Mesenchymal stem cell (in vitro differentiated cells and primary cell): ENCODE measurements around the gene FAM227B.

Source experiments
- DNase-seq: peaks from one replicate; pipeline ENCODE4 v3.0.0-alpha.2; 2013
- H2AFZ ChIP-seq: one replicate; pipeline ENCODE4 v1.6.1; 2013; ENCODE audit warnings: low read depth, mild to moderate bottlenecking, control low read depth, inconsistent platforms, low read length, moderate library complexity
- H2AK5ac ChIP-seq: 2 replicates; pipeline ENCODE4 v1.6.1; 2013; ENCODE audit warnings: low read length, moderate library complexity, mild to moderate bottlenecking, inconsistent platforms; ENCODE audit not compliant: severe bottlenecking
- H2BK120ac ChIP-seq: one replicate; pipeline ENCODE4 v1.6.1; 2013; ENCODE audit warnings: low read depth, mild to moderate bottlenecking, inconsistent platforms, low read length, moderate library complexity
- H2BK12ac ChIP-seq, 2 experiments: one replicate each; pipeline ENCODE4 v1.6.1; 2013; ENCODE audit warnings: inconsistent platforms in 2 of 2, low read length in 2 of 2, mild to moderate bottlenecking in 2 of 2, moderate library complexity in 2 of 2, control low read depth in 1 of 2
- H2BK15ac ChIP-seq: one replicate; pipeline ENCODE4 v1.6.1; 2013; ENCODE audit warnings: mild to moderate bottlenecking, low read depth, inconsistent platforms; ENCODE audit not compliant: poor library complexity, severe bottlenecking
- H2BK5ac ChIP-seq: 2 replicates; pipeline ENCODE4 v1.6.1; 2013; ENCODE audit warnings: low read depth, mild to moderate bottlenecking, low read length, control low read depth, inconsistent platforms; ENCODE audit not compliant: poor library complexity, severe bottlenecking
- H3K14ac ChIP-seq, 2 experiments: one replicate each; pipeline ENCODE4 v1.6.1; 2013; ENCODE audit warnings: inconsistent platforms in 2 of 2, low read length in 2 of 2, control low read depth in 1 of 2, mild to moderate bottlenecking in 1 of 2, moderate library complexity in 1 of 2
- H3K18ac ChIP-seq, 2 experiments: one replicate each; pipeline ENCODE4 v1.6.1; 2013; ENCODE audit warnings: inconsistent platforms in 2 of 2, low read length in 2 of 2, control low read depth in 1 of 2, low read depth in 1 of 2, mild to moderate bottlenecking in 1 of 2
- H3K23ac ChIP-seq, 2 experiments: one replicate each; pipeline ENCODE4 v1.6.1; 2013; ENCODE audit warnings: inconsistent platforms in 2 of 2, low read length in 2 of 2, mild to moderate bottlenecking in 2 of 2, moderate library complexity in 2 of 2, control low read depth in 1 of 2
- H3K27ac ChIP-seq: 2 replicates; pipeline ENCODE4 v1.5.1; 2013; ENCODE audit warnings: mild to moderate bottlenecking, moderate library complexity, low read length, control low read depth, inconsistent platforms; ENCODE audit not compliant: poor library complexity, severe bottlenecking
- H3K27me3 ChIP-seq, 2 experiments: 2 replicates each; pipeline versions ENCODE4 v1.6.1 to v1.7.0; 2013; ENCODE audit warnings: low read length in 2 of 2, mild to moderate bottlenecking in 2 of 2, moderate library complexity in 2 of 2, control low read depth in 1 of 2, inconsistent platforms in 1 of 2; ENCODE audit not compliant: control insufficient read depth in 1 of 2, insufficient read depth in 1 of 2
- H3K36me3 ChIP-seq, 2 experiments: 2 replicates each; pipeline versions ENCODE4 v1.6.1 to v1.7.0; 2013; ENCODE audit warnings: low read length in 2 of 2, control low read depth in 1 of 2, inconsistent platforms in 1 of 2, low read depth in 1 of 2, mild to moderate bottlenecking in 1 of 2; ENCODE audit not compliant: insufficient read depth in 2 of 2, control insufficient read depth in 1 of 2
- H3K4ac ChIP-seq, 2 experiments: one replicate each; pipeline ENCODE4 v1.6.1; 2013; ENCODE audit warnings: inconsistent platforms in 2 of 2, low read length in 2 of 2, mild to moderate bottlenecking in 2 of 2, moderate library complexity in 2 of 2, control low read depth in 1 of 2, low read depth in 1 of 2
- H3K4me1 ChIP-seq: 2 replicates; pipeline ENCODE4 v1.6.1; 2013; ENCODE audit warnings: low read depth, low read length, control low read depth; ENCODE audit not compliant: control insufficient read depth, insufficient read depth
- H3K4me2 ChIP-seq: 2 replicates; pipeline ENCODE4 v1.6.1; 2013; ENCODE audit warnings: low read length, mild to moderate bottlenecking, inconsistent platforms; ENCODE audit not compliant: poor library complexity, severe bottlenecking
- H3K4me3 ChIP-seq, 2 experiments: 2 replicates each; pipeline versions ENCODE4 v1.5.1 to v1.7.0; 2013; ENCODE audit warnings: low read length in 2 of 2, mild to moderate bottlenecking in 2 of 2, control low read depth in 1 of 2, low read depth in 1 of 2; ENCODE audit not compliant: insufficient read depth in 1 of 2
- H3K79me1 ChIP-seq: replicated peaks from 2 replicates; pipeline ENCODE4 v1.6.1; 2013; ENCODE audit warnings: mild to moderate bottlenecking, control low read depth, low read length, inconsistent platforms; ENCODE audit not compliant: poor library complexity, severe bottlenecking
- H3K9ac ChIP-seq: 2 replicates; pipeline ENCODE4 v1.7.0; 2013; ENCODE audit warnings: mild to moderate bottlenecking, low read length, moderate library complexity
- H3K9me3 ChIP-seq: 2 replicates; pipeline ENCODE4 v1.7.0; 2013; ENCODE audit warnings: mild to moderate bottlenecking, low read length; ENCODE audit not compliant: control insufficient read depth
- H4K8ac ChIP-seq: one replicate; pipeline ENCODE4 v1.6.1; 2013; ENCODE audit warnings: inconsistent platforms, mild to moderate bottlenecking, low read length, moderate library complexity
- H4K91ac ChIP-seq: one replicate; pipeline ENCODE4 v1.6.1; 2013; ENCODE audit warnings: mild to moderate bottlenecking, low read length, inconsistent platforms
- WGBS: methylation state at CpG from one replicate; pipeline ENCODE4 v1.1.7; 2013; ENCODE audit warnings: mixed read lengths; 5-methylcytosine and 5-hydroxymethylcytosine counted together

FAM227B gene

DNA sequence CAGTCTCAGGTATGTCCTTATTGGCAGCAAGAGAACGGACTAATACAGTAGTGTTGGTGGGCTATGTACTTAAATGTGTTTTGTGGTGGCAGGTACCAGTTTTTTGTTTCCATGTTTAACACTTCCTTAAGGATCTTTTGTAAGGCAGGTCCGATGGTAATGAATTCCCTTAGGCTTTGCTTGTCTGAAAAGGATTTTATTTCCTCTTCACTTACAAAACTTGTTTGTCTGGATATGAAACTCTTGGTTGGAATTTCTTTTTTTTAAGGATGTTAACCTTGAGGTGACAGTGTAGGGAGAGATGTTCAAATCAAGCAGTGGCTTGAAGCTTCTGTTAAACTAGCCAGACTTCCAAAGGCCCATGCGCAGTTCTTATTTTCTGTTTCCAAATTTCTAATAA, 319.8 kb downstream of the FAM227B start:
- no peak overlapping the region for H4K8ac ChIP-seq
- no peak overlapping the region for H2BK12ac ChIP-seq
- H3K9ac ChIP-seq, result no peak overlapping the region
- H2AK5ac ChIP-seq, result no peak overlapping the region
- H3K79me1 ChIP-seq, result peaks cover 12% of the 10 kb centered on the region
- H3K27me3 ChIP-seq, result no peaks in the 10 kb centered on the region
- H3K9me3 ChIP-seq, result peaks cover 3% of the 10 kb centered on the region
- H3K4me2 ChIP-seq, result no peak overlapping the region
- H3K14ac ChIP-seq, result no peak overlapping the region
- H2BK120ac ChIP-seq, result no peak overlapping the region
- H2BK15ac ChIP-seq, result no peak overlapping the region
- DNase-seq, result no peak
- no peak overlapping the region for H3K23ac ChIP-seq
- H3K4ac ChIP-seq, result no peak overlapping the region
- 100% methylated on average over 1 of the region's 3 CpGs for WGBS
- H3K36me3 ChIP-seq, result peaks cover 0 to 32% of the 10 kb centered on the region in 2 experiments
- H3K27ac ChIP-seq, result no peak overlapping the region
- no peaks in the 10 kb centered on the region for H3K4me1 ChIP-seq
- H4K91ac ChIP-seq, result no peak overlapping the region
- no peak overlapping the region for H3K18ac ChIP-seq
- no peak overlapping the region for H2BK5ac ChIP-seq
- no peak overlapping the region for H3K4me3 ChIP-seq
- H2AFZ ChIP-seq, result no peak overlapping the region

- Histone ChIP-seq H4K91ac (no peak overlapping the region), H3K4me3 (no peak overlapping the region), H3K27me3 (no peaks in the 10 kb centered on the region), H2BK120ac (no peak overlapping the region), H3K9me3 (peaks cover 3% of the 10 kb centered on the region), H2BK5ac (no peak overlapping the region), H3K36me3 (peaks cover 0 to 29% of the 10 kb centered on the region in 2 experiments), H2BK12ac (no peak overlapping the region), H3K18ac (no peak overlapping the region), H3K79me1 (peaks cover 14% of the 10 kb centered on the region), H3K9ac (no peak overlapping the region), H3K4me2 (no peak overlapping the region), H2BK15ac (no peak overlapping the region), H3K27ac (no peak overlapping the region), H3K14ac (no peak overlapping the region), H2AK5ac (no peak overlapping the region), H3K23ac (no peak overlapping the region), H4K8ac (no peak overlapping the region), H3K4me1 (no peaks in the 10 kb centered on the region), H2AFZ (no peak overlapping the region), H3K4ac (no peak overlapping the region)
- no peak for DNase-seq
- 95% methylated on average over 1 of the region's 1 CpG for WGBS
These were observed 323.0 kb downstream of the FAM227B start for GRCh38 chr15:49297584-49297983.

DNA sequence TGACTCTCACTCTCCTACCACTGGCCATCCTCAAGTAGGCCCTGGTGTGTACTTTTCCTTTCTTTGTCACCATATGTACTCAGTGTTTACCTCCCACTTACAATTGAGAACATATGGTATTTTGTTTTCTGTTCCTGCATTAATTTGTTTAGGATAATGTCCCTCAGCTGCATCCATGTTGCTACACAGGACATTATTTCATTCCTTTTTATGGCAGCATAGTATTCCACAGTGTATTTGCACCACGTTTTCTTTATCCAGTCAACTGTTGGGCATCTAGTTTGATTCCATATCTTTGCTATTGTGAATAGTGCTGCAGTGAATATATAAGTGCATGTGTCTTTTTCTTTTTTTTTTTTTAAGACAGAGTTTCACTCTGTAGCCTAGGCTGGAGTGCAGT, 324.4 kb downstream of the FAM227B start:
- no peak overlapping the region for H2BK12ac ChIP-seq
- WGBS, result 100% methylated on average over 1 of the region's 1 CpG
- H3K9ac ChIP-seq, result no peak overlapping the region
- H2BK15ac ChIP-seq, result no peak overlapping the region
- H3K18ac ChIP-seq, result no peak overlapping the region
- no peak overlapping the region for H2BK5ac ChIP-seq
- no peak overlapping the region for H2BK120ac ChIP-seq
- peaks cover 0 to 39% of the 10 kb centered on the region in 2 experiments for H3K36me3 ChIP-seq
- no peak overlapping the region for H3K4me3 ChIP-seq
- H2AFZ ChIP-seq, result no peak overlapping the region
- no peak overlapping the region for H3K14ac ChIP-seq
- no peak overlapping the region for H3K23ac ChIP-seq
- no peak overlapping the region for H3K4ac ChIP-seq
- peaks cover 3% of the 10 kb centered on the region for H3K9me3 ChIP-seq
- no peak overlapping the region for H2AK5ac ChIP-seq
- H3K27me3 ChIP-seq, result no peaks in the 10 kb centered on the region
- H3K27ac ChIP-seq, result no peak overlapping the region
- no peak overlapping the region for H4K8ac ChIP-seq
- H3K4me1 ChIP-seq, result no peaks in the 10 kb centered on the region
- DNase-seq, result no peak
- H3K4me2 ChIP-seq, result no peak overlapping the region
- peaks cover 13% of the 10 kb centered on the region for H3K79me1 ChIP-seq
- no peak overlapping the region for H4K91ac ChIP-seq

DNA sequence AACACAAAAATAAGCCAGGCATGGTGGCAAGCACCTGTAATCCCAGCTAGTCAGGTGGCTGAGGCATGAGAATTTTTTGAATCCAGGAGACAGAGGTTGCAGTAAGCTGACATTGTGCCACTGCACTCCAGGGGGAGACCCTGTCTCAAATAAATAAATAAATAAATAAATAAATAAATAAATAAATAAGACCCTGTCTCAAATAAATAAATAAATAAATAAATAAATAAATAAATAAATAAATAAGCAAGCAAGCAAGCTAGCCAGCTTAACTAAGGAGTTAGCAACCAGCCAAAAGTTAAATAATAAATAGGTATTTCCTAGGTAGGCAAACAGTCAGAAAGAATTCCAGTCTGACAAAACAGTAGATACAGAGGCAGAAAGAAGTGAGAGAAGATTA, 326.7 kb downstream of the FAM227B start:
- Histone ChIP-seq H3K79me1 (peaks cover 13% of the 10 kb centered on the region), H3K18ac (no peak overlapping the region), H3K9ac (no peak overlapping the region), H2BK120ac (no peak overlapping the region), H3K27ac (no peak overlapping the region), H3K9me3 (peaks cover 3% of the 10 kb centered on the region), H3K4me2 (no peak overlapping the region), H3K23ac (no peak overlapping the region), H3K27me3 (no peaks in the 10 kb centered on the region), H3K4me3 (no peak overlapping the region), H2AK5ac (no peak overlapping the region), H3K4me1 (no peaks in the 10 kb centered on the region), H2BK5ac (no peak overlapping the region), H2BK15ac (no peak overlapping the region), H3K36me3 (peaks cover 0 to 53% of the 10 kb centered on the region in 2 experiments), H4K91ac (no peak overlapping the region), H3K4ac (no peak overlapping the region), H3K14ac (no peak overlapping the region), H2BK12ac (no peak overlapping the region), H2AFZ (no peak overlapping the region), H4K8ac (no peak overlapping the region)
- DNase-seq, result no peak
